Activated naive CD4-positive, alpha-beta T cell treated with anti-CD3 and anti-CD28 coated beads, Interleukin-2, amount 50 U/mL, for 24 hours (primary cell): ENCODE results near the gene KCNIP2.

Source experiments
- H3K27ac Mint-ChIP-seq: one replicate; pipeline ENCODE4 v1.8.0; 2021; ENCODE audit warnings: mild to moderate bottlenecking, mixed read lengths
- H3K27me3 Mint-ChIP-seq: one replicate; pipeline ENCODE4 v1.8.0; 2021; ENCODE audit warnings: mixed read lengths
- H3K36me3 Mint-ChIP-seq: one replicate; pipeline ENCODE4 v1.8.0; 2021; ENCODE audit warnings: mixed read lengths
- H3K4me1 Mint-ChIP-seq: one replicate; pipeline ENCODE4 v1.8.0; 2021; ENCODE audit warnings: mixed read lengths
- H3K4me3 Mint-ChIP-seq: one replicate; pipeline ENCODE4 v1.8.0; 2021; ENCODE audit warnings: mild to moderate bottlenecking, mixed read lengths
- H3K9me3 Mint-ChIP-seq: one replicate; pipeline ENCODE4 v1.8.0; 2021; ENCODE audit warnings: mixed read lengths

KCNIP2 gene

DNA sequence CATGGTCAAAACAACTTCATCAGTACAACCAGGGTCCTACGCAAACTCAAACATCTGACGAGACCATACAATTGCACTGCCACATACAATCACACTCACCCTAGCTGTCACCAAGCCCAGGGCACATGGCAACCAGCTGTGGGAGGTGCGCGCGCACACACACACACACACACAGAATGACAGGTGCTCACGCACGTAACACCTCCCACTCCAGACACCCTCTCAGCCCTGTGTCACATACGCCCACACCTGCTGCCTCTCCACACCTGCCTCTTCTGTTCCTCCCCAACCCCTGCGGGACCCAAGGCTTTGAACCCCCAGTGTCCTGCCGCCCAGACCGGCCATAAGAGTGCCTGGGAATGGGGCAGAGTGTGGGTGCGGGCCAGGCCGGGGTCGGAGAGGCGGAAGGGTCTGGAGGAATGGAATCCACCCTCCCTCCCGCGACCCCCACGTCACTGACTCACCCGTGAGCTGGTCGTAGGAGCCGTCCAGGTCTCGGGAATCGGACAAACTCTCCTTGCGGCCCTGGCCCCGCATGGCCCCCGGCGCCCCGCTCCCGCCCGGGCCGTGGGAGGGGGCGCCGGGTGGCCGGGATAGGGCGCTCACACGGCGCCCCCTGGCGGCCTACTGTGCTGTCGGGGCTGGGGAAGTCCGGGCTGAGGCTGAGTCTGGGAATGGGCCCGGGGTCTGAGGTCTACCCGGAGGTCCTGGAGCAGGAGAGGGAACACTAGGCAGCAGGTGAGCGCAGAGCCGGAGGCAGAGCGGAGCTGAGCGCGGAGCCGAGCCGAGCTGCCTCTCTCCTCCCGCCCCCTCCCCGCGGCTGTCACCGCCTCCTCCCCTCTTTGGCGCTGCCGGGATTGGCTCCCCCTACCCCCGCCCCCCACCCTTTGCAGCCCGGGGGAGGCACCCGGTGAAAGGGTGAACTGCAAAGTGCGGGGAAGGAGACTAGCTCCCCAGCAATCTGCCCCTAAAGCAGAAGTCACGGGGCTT is at the start of gene KCNIP2:
Gene KCNIP2 (minus strand): TSS at position 769 of the 990 bp plus-strand sequence. CDS start 232 bp downstream, at position 537.
- no peaks in the 10 kb centered on the region for H3K27me3 Mint-ChIP-seq
- peak within 1 kb of the TSS; percentile 46 for H3K27ac Mint-ChIP-seq
- peaks cover 55% of the 10 kb centered on the region for H3K4me1 Mint-ChIP-seq

DNA sequence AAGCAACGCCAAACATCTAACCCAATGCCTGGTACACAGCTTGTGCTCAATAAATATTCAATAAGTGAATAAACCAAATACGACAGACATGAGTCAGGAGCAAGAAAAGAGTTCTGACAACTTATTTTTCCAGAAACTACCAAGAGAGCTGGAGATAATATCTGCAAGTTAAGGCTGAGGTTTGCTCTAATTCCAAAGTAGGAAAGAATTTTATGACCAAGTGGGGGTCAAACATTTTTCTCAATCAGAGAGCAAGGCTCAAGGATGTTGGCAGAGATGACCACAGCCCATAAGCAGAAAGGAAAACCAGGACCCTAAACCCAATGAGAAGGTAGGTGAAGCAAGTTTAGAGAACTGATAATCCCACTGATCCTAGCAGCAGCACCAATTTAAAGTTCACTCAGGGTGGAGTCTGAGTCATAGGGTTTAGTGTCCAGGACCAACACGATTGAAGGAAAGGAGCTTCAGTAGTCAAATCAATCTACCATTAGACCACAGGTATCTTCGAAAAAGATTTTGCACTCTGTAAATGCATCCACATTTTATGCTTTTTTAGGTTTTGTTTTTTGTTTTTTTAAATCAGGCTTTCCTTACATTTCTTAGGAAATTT is 49.3 kb upstream of the KCNIP2 start:
- Mint-ChIP-seq H3K27me3 (no peaks in the 10 kb centered on the region), H3K4me1 (peaks cover 13% of the 10 kb centered on the region), H3K9me3 (no peaks in the 10 kb centered on the region), H3K4me3 (no peak overlapping the region), H3K36me3 (no peaks in the 10 kb centered on the region), H3K27ac (no peak overlapping the region)

More for the DNA sequence above, at the start of gene KCNIP2:
- H3K36me3 Mint-ChIP-seq = peaks cover 6% of the 10 kb centered on the region
- H3K4me3 Mint-ChIP-seq = peak within 1 kb of the TSS; percentile 77
- no peaks in the 10 kb centered on the region for H3K9me3 Mint-ChIP-seq

DNA sequence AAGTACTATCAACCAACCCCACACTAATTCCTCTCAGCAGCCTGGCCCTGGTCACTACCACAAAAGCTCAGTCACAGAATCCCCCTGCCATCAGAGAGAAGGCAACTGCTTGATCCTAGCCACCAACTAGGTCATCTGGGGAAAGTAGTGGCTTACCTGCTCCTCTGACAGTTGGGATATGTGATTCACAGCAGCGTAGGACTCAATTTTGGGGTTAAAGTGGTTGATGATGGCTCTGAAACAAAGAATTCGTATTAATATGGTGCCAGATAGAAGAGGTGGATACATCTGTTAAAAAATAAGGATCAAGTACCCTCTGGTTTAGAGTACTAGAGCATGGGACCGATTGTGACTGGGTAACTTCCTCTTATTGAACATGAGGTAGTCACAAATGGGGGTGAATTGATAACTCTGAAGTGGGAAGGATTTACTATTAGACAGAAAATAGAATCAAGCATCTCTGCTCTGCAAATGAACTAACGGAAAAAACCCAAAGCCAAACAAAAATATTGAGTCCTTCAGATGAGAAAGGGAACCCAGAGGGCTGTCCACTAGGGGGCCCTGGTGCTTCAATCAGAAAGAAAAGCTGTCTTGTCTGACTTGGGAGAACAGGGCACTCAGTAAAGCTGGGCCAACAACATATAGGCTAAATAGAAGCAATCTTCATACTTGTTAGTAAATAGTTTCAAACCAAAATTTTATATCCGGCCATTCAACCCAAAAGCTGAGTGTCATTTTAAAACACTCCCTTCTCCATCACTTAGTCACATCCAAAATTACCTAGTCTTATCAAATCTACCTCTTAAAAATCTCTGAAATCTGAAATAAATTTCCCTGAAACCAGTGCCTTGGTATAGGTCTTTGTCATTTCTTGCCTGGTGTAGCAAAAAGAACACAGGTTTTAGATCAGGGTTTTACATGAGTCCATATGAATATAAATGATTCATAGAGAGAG is 45.9 kb upstream of the KCNIP2 start:
- no peaks in the 10 kb centered on the region for H3K27me3 Mint-ChIP-seq
- H3K4me1 Mint-ChIP-seq = peaks cover 4% of the 10 kb centered on the region
- no peak overlapping the region for H3K4me3 Mint-ChIP-seq
- H3K27ac Mint-ChIP-seq = no peak overlapping the region
- no peaks in the 10 kb centered on the region for H3K9me3 Mint-ChIP-seq
- peaks cover 3% of the 10 kb centered on the region for H3K36me3 Mint-ChIP-seq

DNA sequence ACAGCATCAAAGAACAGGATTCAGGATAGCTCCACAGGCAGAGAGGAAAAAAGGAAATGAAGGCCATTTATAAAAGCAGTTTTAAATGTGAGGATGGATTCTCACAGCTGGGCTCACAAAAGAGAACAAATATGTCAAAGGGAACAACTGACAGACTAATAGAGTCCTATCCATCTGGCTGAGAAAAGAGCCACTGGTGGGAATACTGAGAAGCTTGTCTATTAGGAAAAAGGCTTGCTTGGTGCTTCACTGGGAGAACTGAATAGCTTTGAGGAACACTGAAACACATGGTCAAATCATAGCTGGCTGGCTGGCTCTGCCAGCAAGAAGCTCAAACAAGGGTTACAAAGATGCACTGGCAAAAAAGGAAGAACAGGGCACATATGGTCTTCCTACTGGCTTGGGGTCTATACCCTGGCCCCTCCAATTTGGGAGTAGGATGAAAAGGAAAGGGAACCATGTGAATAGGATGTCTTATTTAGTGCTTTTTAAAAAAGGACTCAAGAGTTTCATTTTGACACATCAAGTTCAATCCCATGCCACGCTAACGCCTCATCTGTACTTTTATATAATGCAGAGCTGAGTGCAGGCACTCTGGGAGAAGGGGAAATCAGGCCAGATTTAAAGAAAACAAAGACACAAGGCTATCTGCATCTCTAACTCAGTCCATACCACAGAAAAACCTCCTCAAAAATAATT is 44.8 kb upstream of the KCNIP2 start:
- no peak overlapping the region for H3K27ac Mint-ChIP-seq
- no peaks in the 10 kb centered on the region for H3K27me3 Mint-ChIP-seq
- H3K9me3 Mint-ChIP-seq = no peaks in the 10 kb centered on the region
- peaks cover 3% of the 10 kb centered on the region for H3K36me3 Mint-ChIP-seq
- H3K4me1 Mint-ChIP-seq = peaks cover 4% of the 10 kb centered on the region
- no peak overlapping the region for H3K4me3 Mint-ChIP-seq

DNA sequence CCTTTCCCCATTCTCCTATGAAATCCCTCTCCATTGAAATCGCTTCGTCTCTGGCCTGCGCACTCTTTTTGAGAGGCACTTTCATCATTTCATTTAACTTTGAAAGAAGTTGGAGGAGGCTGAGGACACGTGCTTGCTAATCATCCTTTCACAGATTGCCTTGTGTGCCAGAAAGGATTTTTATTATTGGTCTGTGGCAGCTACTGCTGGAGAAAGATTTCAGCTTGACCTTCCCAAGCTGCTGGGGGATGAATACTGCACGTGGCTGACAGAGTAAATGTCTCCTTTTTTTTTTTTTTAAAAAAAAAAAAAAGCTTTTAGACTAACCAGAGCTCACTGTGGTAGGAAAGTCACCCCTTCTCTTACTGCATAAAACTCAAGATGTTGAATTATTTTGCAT is 44.2 kb upstream of the KCNIP2 start:
- H3K27ac Mint-ChIP-seq = no peak overlapping the region
- H3K27me3 Mint-ChIP-seq = no peaks in the 10 kb centered on the region
- no peaks in the 10 kb centered on the region for H3K9me3 Mint-ChIP-seq
- H3K4me3 Mint-ChIP-seq = no peak overlapping the region
- peaks cover 4% of the 10 kb centered on the region for H3K4me1 Mint-ChIP-seq
- peaks cover 3% of the 10 kb centered on the region for H3K36me3 Mint-ChIP-seq

DNA sequence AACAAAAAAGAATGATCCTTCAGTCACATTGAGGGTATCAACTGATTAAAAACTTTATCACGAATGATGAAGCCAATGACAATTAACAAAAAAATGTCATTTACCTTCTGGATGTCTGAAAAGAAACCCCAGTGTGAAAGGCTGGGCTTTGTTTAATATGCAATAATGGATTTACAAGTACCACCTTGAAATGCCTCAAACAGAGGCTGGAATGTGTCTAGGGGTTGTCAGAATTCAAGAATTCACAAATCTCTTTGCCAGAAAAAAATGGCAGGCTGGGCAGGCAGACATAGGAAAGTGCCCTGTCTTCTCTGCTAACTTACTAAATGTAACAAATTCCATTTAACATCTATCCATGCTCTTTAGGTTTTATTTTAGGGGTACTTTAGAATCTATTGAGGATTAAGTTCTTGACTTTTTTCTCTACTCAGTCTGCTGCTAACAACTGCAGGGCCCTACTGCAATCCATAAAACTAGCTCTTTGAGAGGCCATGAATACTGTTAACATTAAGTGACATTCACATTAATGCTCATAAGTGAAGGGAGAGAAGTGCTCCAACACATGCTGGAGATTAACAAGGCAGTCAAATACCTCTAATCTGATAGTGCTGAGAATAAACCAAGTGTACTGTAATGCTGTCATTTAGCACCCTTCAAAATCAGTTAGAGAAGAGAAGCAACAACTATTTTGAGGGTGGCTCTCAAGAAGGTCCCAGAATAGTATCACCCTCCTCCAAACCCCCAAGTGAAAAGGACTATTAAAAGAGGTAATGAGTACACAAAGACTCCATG is 43.1 kb upstream of the KCNIP2 start:
- Mint-ChIP-seq H3K27ac (no peak overlapping the region), H3K4me3 (no peak overlapping the region), H3K36me3 (peaks cover 3% of the 10 kb centered on the region), H3K9me3 (no peaks in the 10 kb centered on the region), H3K4me1 (peaks cover 4% of the 10 kb centered on the region), H3K27me3 (no peaks in the 10 kb centered on the region)

DNA sequence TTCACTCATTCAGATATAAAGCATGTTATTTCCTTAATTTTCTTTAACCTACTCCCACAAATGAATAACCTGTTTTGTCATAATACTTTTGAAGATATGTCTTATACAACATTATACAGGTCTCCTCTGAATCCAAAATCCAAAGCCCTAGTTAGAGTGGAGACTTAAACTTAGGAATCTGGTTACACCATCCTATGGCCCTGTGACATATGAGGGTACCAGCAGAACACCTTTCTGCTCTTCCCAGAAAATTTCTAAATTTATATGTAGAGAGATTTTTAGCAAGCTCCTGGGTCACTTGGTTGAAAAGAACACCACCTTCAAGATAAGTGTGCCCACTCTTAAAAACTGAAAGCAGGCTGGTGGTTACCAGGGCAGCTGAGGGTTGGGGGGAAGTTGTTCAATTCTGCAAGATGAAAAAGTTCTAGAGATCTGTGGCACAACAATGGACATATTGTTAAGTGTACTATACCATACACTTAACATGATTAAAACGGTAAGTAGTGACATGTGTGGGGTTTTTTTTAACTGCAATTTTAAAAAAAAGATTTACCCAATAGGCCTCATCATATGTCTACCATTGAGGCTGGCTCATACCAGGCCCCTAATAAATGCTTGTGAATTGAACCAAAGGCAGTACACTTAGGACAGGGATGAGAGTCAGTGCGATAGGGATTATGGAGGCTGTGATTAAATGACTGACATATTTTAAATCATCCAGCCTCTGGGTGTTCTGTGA is 37.6 kb upstream of the KCNIP2 start:
- Mint-ChIP-seq H3K27ac (no peak overlapping the region), H3K9me3 (no peaks in the 10 kb centered on the region), H3K36me3 (peaks cover 9% of the 10 kb centered on the region), H3K27me3 (no peaks in the 10 kb centered on the region), H3K4me1 (peaks cover 7% of the 10 kb centered on the region), H3K4me3 (no peak overlapping the region)

DNA sequence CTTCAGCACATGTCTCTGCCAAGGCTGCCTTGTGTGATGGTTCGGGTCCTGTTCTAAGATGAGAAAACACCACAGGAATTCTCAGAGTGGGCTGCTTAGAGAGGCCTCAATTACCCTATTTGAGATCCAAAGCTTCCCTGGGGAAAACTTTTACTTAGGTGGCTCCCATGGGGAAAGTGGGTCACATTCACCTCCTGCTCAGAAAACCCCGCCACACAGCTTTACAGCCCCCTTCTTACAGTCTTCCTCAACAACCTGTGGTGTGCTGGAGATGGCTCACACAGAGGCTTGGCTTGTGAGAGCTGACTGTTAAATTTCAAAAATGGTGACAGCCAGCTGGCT is 36.6 kb upstream of the KCNIP2 start:
- Mint-ChIP-seq H3K4me3 (no peak overlapping the region), H3K36me3 (peaks cover 8% of the 10 kb centered on the region), H3K4me1 (peaks cover 11% of the 10 kb centered on the region), H3K27me3 (no peaks in the 10 kb centered on the region), H3K27ac (no peak overlapping the region), H3K9me3 (no peaks in the 10 kb centered on the region)

DNA sequence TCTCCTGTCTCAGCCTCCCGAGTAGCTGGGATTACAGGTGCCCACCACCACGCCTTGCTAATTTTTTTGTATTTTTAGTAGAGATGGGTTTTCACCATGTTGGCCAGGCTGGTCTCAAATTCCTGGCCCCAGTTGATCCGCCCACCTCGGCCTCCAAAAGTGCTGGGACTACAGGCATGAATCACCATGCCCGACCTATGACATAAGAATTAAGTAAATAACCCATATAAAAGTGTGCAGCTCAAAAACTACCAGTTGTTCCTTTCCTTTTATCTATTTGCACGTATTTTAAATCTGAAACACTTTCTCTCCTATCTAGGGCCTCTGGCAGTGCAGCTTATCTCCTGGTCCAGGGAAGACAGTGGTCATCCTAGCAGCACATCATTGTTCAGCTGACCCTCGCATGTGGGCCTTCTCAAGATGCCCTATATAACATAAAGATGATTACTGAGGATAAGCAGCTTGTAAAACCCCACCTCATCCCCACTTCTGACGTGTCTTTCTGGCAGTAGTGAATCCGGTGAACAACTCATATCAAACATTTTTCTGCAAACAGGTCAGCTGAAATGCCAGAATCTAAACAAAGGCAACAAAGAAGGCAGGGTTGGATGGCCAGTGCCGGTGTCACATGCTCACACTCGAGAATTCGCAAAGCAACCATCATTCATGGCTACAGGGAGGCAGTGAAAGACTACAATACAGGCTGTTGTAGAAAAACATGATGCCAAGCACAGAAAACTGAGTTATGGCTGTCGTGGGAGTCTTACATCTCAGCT is 36.0 kb upstream of the KCNIP2 start:
- no peak overlapping the region for H3K4me3 Mint-ChIP-seq
- H3K9me3 Mint-ChIP-seq = no peaks in the 10 kb centered on the region
- peaks cover 13% of the 10 kb centered on the region for H3K4me1 Mint-ChIP-seq
- H3K27ac Mint-ChIP-seq = no peak overlapping the region
- H3K27me3 Mint-ChIP-seq = no peaks in the 10 kb centered on the region
- H3K36me3 Mint-ChIP-seq = peaks cover 9% of the 10 kb centered on the region

DNA sequence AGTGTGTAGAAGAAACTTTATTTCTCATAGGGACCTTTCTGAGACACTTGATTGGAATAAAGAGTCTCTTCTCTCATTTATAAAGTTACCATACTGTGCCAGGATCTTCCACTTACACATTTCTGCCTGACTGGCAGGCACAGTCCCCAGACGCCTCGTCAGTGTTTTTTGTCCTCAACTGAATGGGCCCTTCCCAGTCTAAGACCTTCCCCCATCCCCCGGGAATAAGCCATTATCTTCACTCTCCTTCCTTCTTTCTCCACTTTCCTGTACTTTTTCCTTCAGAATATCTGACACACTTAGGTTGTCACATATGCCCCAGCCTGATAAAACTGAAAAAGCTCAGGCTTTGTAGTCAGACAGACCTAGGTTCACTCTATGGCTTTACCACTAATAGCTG is 35.3 kb upstream of the KCNIP2 start:
- no peak overlapping the region for H3K4me3 Mint-ChIP-seq
- H3K27me3 Mint-ChIP-seq = no peaks in the 10 kb centered on the region
- H3K9me3 Mint-ChIP-seq = no peaks in the 10 kb centered on the region
- peaks cover 13% of the 10 kb centered on the region for H3K4me1 Mint-ChIP-seq
- peaks cover 9% of the 10 kb centered on the region for H3K36me3 Mint-ChIP-seq
- no peak overlapping the region for H3K27ac Mint-ChIP-seq

DNA sequence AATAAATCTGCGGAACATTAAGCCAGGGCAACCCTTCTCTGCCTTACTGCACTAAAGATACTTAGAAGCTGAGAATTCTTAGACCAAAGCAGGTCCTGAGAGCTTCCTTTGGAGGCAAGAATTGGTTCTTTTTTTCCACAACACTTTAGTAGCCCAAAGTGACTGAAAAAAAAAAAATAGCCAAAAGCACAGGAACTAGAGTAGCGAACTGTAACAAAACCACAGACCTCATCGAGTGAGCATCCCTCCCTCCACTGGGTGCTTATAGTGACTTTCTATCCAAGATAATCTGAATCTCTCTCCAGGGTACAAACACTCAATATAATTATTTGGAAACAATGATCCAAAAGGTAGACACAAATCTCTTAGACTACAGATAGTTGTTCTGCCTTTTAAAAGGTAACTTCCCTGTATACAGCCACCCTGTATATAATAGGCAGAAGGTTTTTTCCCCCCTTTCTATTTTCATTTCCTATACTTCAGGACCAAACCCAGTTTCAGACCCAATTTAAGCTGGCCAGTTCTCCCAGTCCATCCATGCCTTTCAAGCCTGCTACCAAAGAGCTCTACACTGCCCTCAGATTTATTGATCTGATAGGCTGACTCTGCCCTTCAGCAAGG is 31.6 kb upstream of the KCNIP2 start:
- Mint-ChIP-seq H3K4me3 (no peak overlapping the region), H3K27ac (no peak overlapping the region), H3K9me3 (no peaks in the 10 kb centered on the region), H3K36me3 (peaks cover 8% of the 10 kb centered on the region), H3K27me3 (no peaks in the 10 kb centered on the region), H3K4me1 (peaks cover 13% of the 10 kb centered on the region)

DNA sequence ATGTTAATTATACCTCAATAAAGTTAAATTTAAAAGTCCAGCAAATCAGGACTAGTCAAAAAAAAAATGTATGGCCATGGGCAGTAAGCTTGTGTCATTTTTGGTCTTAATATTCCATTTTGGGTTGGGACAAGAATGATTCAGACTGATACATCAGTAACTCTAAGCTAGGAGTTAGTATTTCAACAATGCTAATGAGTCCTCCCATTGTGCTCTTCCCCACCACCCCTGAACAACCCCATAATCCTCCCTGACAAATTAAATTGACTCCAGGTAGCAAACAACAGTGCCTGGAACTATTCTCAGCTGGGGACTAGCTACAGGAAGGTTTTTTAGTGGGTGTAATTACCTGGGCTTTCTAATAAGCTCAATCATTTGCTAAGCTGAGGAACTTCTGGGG is 30.7 kb upstream of the KCNIP2 start:
- H3K27ac Mint-ChIP-seq = no peak overlapping the region
- no peaks in the 10 kb centered on the region for H3K9me3 Mint-ChIP-seq
- peaks cover 8% of the 10 kb centered on the region for H3K36me3 Mint-ChIP-seq
- H3K4me3 Mint-ChIP-seq = no peak overlapping the region
- H3K27me3 Mint-ChIP-seq = no peaks in the 10 kb centered on the region
- H3K4me1 Mint-ChIP-seq = peaks cover 13% of the 10 kb centered on the region

DNA sequence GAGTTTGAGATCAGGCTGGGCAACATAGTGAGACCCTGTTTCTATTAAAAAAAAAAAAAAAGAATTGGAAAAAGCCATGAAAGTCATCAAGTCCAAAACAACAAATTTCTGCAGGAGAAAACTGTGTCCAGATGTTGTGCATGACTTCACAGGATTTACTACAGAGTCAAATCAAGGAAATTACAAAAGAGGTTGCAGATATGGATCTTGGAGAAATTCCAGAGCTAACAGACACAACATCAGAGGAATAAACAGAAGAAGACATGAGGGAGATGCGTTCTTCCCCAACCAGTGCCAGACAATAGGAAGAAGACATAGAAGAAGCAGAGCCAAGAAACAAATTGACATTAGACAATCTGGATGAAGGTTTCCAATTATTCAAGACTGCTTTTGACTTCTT is 24.3 kb upstream of the KCNIP2 start:
- Mint-ChIP-seq H3K4me3 (no peak overlapping the region), H3K36me3 (peaks cover 20% of the 10 kb centered on the region), H3K27ac (no peak overlapping the region)

More for the DNA sequence above, 24.3 kb upstream of the KCNIP2 start:
- Mint-ChIP-seq H3K9me3 (no peaks in the 10 kb centered on the region), H3K4me1 (no peaks in the 10 kb centered on the region), H3K27me3 (no peaks in the 10 kb centered on the region)
